ENCODE results near the gene UQCR11.

DNA sequence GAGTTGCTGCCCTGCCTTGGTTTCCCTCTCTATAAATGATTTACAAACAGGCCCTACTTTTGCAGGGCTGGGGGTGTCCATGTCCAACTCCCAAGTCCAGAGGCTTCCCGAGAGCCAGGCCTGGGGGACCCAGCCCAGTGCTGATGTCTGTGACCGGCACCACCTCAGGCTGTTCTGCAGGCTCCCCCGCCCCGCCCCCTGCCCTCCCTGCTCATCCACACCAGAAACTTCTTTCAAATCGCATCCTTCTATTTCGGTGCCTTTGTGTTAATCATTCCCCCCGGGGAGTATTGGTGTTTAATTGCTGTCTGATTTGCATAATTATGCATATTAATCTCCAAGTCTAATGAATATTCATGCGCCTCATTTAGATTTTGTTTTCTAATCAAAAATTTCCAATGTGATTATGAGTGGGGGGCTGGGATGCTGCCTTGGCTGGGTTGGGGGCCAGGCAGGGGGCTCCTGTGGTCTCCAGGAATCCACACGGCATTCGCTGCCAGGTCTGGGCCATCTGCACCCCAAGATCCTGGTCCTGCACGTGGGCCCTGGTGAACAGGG lies 28.1 kb upstream of the UQCR11 start:
- TF ChIP-seq, protein P1, sequence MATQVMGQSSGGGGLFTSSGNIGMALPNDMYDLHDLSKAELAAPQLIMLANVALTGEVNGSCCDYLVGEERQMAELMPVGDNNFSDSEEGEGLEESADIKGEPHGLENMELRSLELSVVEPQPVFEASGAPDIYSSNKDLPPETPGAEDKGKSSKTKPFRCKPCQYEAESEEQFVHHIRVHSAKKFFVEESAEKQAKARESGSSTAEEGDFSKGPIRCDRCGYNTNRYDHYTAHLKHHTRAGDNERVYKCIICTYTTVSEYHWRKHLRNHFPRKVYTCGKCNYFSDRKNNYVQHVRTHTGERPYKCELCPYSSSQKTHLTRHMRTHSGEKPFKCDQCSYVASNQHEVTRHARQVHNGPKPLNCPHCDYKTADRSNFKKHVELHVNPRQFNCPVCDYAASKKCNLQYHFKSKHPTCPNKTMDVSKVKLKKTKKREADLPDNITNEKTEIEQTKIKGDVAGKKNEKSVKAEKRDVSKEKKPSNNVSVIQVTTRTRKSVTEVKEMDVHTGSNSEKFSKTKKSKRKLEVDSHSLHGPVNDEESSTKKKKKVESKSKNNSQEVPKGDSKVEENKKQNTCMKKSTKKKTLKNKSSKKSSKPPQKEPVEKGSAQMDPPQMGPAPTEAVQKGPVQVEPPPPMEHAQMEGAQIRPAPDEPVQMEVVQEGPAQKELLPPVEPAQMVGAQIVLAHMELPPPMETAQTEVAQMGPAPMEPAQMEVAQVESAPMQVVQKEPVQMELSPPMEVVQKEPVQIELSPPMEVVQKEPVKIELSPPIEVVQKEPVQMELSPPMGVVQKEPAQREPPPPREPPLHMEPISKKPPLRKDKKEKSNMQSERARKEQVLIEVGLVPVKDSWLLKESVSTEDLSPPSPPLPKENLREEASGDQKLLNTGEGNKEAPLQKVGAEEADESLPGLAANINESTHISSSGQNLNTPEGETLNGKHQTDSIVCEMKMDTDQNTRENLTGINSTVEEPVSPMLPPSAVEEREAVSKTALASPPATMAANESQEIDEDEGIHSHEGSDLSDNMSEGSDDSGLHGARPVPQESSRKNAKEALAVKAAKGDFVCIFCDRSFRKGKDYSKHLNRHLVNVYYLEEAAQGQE (IDR thresholded peaks at IDR 0.05; ENCODE audit: low read depth), result no peak
- no peak for TF ChIP-seq YY1 (IDR thresholded peaks at IDR 0.05; ENCODE audit: low read depth)
- no peak for TF ChIP-seq FOXM1 (IDR thresholded peaks at IDR 0.05; ENCODE audit: borderline replicate concordance, low read depth)
- TF ChIP-seq EP300 (IDR thresholded peaks at IDR 0.05; ENCODE audit: borderline replicate concordance), result no peak
- no peak for TF ChIP-seq RAD21 (IDR thresholded peaks at IDR 0.05; ENCODE audit: low read depth)
- no peak for TF ChIP-seq TAF1 (IDR thresholded peaks at IDR 0.05; ENCODE audit: low read depth)
- TF ChIP-seq CEBPB (IDR thresholded peaks at IDR 0.05), result no peak
- TF ChIP-seq EGR1 (IDR thresholded peaks at IDR 0.05), result no peak
- TF ChIP-seq ZBTB7A (IDR thresholded peaks at IDR 0.05; ENCODE audit: low read depth), result no peak
- no peak for TF ChIP-seq TCF12 (IDR thresholded peaks at IDR 0.05; ENCODE audit: low read depth)
- no peak for TF ChIP-seq TEAD4 (IDR thresholded peaks at IDR 0.05)
